VCaP (cell line): ENCODE data around the gene FKBP4.

Experiments
- H3K27ac ChIP-seq: fragments of 450-650 bp; 2 replicates; pipeline ENCODE4 v1.5.1; 2017
- TF ChIP-seq, protein P1 (sequence below): fragments of 450-650 bp; conservative IDR thresholded peaks from 2 replicates; pipeline ENCODE4 v1.5.1; 2017; ENCODE audit warnings: mild to moderate bottlenecking, moderate library complexity

Gene FKBP4

DNA sequence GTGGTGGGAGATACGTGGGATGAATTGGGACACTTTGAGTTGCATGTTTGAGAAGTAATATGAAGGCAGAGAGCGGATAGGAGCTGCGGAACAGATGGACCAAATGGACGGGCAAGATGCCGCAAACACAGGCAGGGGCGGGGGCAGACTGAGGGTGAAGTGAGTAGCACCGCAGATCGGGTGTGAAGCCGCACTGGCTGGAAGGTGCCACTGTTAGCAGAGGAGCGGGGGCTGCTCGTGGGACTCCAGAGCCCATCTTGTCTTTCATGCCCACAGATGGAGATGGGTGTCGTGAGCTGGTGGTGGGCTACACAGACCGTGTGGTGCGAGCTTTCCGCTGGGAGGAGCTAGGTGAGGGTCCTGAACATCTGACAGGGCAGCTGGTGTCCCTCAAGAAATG is 25.0 kb downstream of the FKBP4 start:
- TF ChIP-seq, protein P1, sequence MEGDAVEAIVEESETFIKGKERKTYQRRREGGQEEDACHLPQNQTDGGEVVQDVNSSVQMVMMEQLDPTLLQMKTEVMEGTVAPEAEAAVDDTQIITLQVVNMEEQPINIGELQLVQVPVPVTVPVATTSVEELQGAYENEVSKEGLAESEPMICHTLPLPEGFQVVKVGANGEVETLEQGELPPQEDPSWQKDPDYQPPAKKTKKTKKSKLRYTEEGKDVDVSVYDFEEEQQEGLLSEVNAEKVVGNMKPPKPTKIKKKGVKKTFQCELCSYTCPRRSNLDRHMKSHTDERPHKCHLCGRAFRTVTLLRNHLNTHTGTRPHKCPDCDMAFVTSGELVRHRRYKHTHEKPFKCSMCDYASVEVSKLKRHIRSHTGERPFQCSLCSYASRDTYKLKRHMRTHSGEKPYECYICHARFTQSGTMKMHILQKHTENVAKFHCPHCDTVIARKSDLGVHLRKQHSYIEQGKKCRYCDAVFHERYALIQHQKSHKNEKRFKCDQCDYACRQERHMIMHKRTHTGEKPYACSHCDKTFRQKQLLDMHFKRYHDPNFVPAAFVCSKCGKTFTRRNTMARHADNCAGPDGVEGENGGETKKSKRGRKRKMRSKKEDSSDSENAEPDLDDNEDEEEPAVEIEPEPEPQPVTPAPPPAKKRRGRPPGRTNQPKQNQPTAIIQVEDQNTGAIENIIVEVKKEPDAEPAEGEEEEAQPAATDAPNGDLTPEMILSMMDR: no peak
- H3K27ac ChIP-seq: no peak overlapping the region

GRCh38 chr12:2820432-2820831 is 25.7 kb downstream of the FKBP4 start:
- TF ChIP-seq, protein P1: no peak
- no peak overlapping the region for H3K27ac ChIP-seq

GRCh38 chr12:2823483-2823882 is 28.7 kb downstream of the FKBP4 start:
- TF ChIP-seq, protein P1: no peak
- H3K27ac ChIP-seq: no peak overlapping the region

DNA sequence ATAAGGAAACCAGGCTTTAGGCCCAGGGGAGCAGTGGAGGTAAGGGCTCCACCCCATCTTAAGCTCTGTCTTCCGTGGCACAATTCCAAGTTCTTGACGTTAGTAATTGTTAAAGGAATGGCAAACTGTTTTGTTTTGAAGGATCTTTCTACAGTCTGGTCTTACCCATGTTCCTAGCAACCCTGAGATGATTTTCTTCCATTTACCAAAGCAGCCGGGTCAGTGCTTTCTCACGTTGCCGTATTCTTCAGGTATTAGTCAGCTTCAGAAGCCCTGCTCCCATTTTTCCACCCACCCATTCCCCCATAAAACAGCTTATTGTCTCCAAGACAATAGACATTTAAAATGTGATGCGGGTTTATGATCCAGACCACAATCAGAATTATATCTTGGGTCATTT is 29.8 kb downstream of the FKBP4 start:
- TF ChIP-seq, protein P1: no peak
- no peak overlapping the region for H3K27ac ChIP-seq

GRCh38 chr12:2825132-2825531 is 30.4 kb downstream of the FKBP4 start:
- TF ChIP-seq, protein P1: no peak
- no peak overlapping the region for H3K27ac ChIP-seq

DNA sequence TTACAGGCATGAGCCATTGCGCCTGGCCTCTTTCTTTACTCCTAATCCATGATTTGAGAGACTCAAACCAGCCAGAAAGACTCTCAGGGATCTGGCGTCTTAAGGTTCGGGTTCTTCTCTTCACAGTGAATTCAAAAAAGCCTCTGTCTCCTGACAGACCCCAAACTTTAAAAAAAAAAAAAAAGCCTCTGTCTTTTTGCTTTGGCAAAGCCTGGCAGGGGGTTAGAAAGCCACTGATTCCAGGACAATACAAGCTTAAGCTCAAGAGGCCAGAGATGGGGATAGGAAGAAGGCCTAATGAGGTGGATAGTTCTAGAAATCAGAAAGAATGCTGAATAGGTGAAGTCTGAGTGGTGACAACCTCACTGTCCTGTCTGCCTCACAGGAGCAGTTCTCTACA is 31.3 kb downstream of the FKBP4 start:
- TF ChIP-seq, protein P1: no peak
- no peak overlapping the region for H3K27ac ChIP-seq

DNA sequence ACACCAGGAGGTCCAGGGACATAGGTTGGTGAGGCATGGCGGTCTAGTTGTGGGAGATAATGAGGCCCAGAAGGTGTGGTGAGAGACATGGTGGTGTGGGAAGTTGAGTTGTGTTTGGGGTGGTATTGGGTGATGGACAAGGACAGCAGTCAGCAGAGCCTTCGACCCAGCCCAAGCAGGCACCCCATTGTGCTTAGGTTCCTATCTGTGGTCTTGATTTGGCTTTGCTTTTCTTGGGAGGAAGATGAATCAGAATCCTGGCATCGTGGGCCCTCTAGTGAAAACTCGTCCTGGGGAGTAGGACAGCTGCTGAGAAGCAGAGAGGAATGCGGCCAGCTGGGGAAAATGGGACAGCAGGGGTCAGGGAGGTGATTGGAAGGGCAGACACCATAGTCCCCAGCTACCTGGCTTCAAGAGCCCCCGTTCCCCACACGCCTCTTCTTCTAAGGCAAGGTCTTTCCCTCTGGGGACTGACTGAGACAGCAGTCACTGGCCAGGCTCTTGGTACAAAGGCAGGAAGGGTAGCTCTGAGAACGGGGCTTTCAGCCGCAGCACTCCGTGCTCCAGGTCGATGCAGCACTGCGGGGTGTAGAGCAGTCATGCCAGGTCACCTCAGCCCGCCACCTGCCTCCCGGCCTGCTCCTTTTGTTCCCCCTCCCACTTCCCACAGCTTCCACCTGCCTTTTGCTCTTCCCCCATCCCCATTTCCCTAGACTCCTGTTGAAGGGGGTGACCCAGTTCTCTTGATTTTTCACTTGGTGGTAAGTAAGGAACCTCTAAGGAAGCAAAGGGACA is 32.1 kb downstream of the FKBP4 start:
- H3K27ac ChIP-seq: no peak overlapping the region
- TF ChIP-seq, protein P1: no peak
